Breast epithelium (tissue), 4 donors: ENCODE results near the gene MT1M. TPM values are rescaled to one million over a fixed set of nuclear protein-coding genes. Genes with fewer than 3 reads are reported as not detected.

Experiments
- DNase-seq, 2 donors: peaks; one replicate each; pipeline ENCODE4 v3.0.0-alpha.2; 2019; ENCODE audit warnings: low spot score in 2 of 2
- H3K27ac ChIP-seq, 2 donors: fragments of 200-600 bp; sonication (generic) in 1 of 2; one replicate each; pipeline ENCODE4 v1.5.1; 2016 to 2019; ENCODE audit warnings: mild to moderate bottlenecking in 1 of 2
- H3K27me3 ChIP-seq, 2 donors: fragments of 200-600 bp; sonication (generic) in 1 of 2; one replicate each; pipeline versions ENCODE4 v1.5.1 to v1.6.0; 2017 to 2019; ENCODE audit warnings: control low read depth in 1 of 2, mild to moderate bottlenecking in 1 of 2
- H3K36me3 ChIP-seq: fragments of 200-600 bp; one replicate; pipeline ENCODE4 v1.5.1; 2019
- H3K4me1 ChIP-seq, 2 donors: fragments of 200-600 bp; sonication (generic); one replicate each; pipeline ENCODE4 v1.5.1; 2016 to 2019; ENCODE audit warnings: control low read depth in 1 of 2
- H3K4me3 ChIP-seq, 3 donors: fragments of 200-600 bp; sonication (generic); 1 replicate in 2 of 3; 2 replicates in 1 of 3; pipeline ENCODE4 v1.5.1; 2016 to 2019; ENCODE audit warnings: mild to moderate bottlenecking in 3 of 3, moderate library complexity in 2 of 3
- H3K9me3 ChIP-seq, 2 donors: fragments of 200-600 bp; sonication (generic) in 1 of 2; one replicate each; pipeline ENCODE4 v1.5.1; 2016 to 2019; ENCODE audit warnings: control low read depth in 1 of 2
- POLR2A ChIP-seq: fragments of 450-650 bp; IDR thresholded peaks from one replicate; pipeline ENCODE4 v1.6.1; 2016; ENCODE audit warnings: antibody characterized with exemption, mild to moderate bottlenecking, moderate library complexity
- POLR2AphosphoS5 ChIP-seq, 3 donors: sonication (generic); formaldehyde crosslinking; IDR thresholded peaks; one replicate each; pipeline ENCODE4 v1.6.1; 2017; ENCODE audit warnings: antibody characterized with exemption in 3 of 3
- intact Hi-C: fragments of 100-400 bp; cut with DNase I; formaldehyde crosslinking; loops from one replicate; pipeline ENCODE4 v1.15.1; 2023; ENCODE audit warnings: low total_unique reads
- total RNA-seq, 3 donors: library from RNA; depleted of rRNA; stranded (reverse); fragments of >200 nt; gene quantifications; one replicate each; pipeline ENCODE4 v1.1.0, GENCODE V29; 2016
- TF ChIP-seq, protein P1 (sequence below), 3 donors: fragments of 450-650 bp; IDR thresholded peaks; one replicate each; pipeline ENCODE4 v1.5.1; 2016 to 2017; ENCODE audit warnings: antibody characterized with exemption in 3 of 3, mild to moderate bottlenecking in 3 of 3, moderate library complexity in 3 of 3

MT1M gene
- total RNA-seq, 3 donors from 2014 or later: 42.9 to 120 (median 46.0) TPM

DNA sequence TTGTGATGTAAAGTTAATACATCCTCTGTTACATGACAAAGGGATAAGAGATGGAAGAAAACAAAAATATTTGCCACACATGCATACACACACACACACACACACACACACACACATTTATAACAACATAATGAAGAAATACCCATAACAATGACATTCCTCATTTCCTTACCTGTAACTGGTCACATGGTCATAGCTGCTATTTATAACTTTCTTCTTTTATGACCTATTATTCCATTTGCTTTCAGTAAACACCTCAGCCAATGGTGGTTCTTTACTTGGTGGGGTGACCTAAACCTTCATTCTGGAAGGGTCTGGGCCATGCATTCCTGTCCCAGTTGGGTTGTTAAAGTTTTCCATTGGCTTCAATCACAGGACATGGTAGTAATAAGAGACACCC, 18.8 kb upstream of the MT1M start:
- H3K4me1 ChIP-seq: peaks cover 6 to 12% of the 10 kb centered on the region in 2 donors
- DNase-seq: no peak
- H3K27ac ChIP-seq: no peak overlapping the region
- H3K27me3 ChIP-seq: no peaks in the 10 kb centered on the region
- intact Hi-C loops: no loop called here
- no peak overlapping the region for H3K4me3 ChIP-seq
- TF ChIP-seq POLR2AphosphoS5 (IDR thresholded peaks at IDR 0.05): no peak
- TF ChIP-seq POLR2A: no peak
- TF ChIP-seq, protein P1, sequence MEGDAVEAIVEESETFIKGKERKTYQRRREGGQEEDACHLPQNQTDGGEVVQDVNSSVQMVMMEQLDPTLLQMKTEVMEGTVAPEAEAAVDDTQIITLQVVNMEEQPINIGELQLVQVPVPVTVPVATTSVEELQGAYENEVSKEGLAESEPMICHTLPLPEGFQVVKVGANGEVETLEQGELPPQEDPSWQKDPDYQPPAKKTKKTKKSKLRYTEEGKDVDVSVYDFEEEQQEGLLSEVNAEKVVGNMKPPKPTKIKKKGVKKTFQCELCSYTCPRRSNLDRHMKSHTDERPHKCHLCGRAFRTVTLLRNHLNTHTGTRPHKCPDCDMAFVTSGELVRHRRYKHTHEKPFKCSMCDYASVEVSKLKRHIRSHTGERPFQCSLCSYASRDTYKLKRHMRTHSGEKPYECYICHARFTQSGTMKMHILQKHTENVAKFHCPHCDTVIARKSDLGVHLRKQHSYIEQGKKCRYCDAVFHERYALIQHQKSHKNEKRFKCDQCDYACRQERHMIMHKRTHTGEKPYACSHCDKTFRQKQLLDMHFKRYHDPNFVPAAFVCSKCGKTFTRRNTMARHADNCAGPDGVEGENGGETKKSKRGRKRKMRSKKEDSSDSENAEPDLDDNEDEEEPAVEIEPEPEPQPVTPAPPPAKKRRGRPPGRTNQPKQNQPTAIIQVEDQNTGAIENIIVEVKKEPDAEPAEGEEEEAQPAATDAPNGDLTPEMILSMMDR (IDR thresholded peaks at IDR 0.05): no peak
- H3K9me3 ChIP-seq: no peaks in the 10 kb centered on the region
- no peaks in the 10 kb centered on the region for H3K36me3 ChIP-seq

- H3K9me3 ChIP-seq: no peaks in the 10 kb centered on the region
- no peak overlapping the region for H3K4me3 ChIP-seq
- H3K27ac ChIP-seq: no peak overlapping the region
- no peaks in the 10 kb centered on the region for H3K27me3 ChIP-seq
- no peak for DNase-seq
- peaks cover 6 to 12% of the 10 kb centered on the region in 2 donors for H3K4me1 ChIP-seq
- intact Hi-C loops: no loop called here
- TF ChIP-seq POLR2A (no peak), POLR2AphosphoS5 (IDR thresholded peaks at IDR 0.05) (no peak)
- TF ChIP-seq, protein P1 (IDR thresholded peaks at IDR 0.05): no peak
- H3K36me3 ChIP-seq: no peaks in the 10 kb centered on the region
Measured at GRCh38 chr16:56614549-56614991, 17.9 kb upstream of the MT1M start.

- DNase-seq: no peak
- H3K27me3 ChIP-seq: no peaks in the 10 kb centered on the region
Measured at GRCh38 chr16:56615353-56615752, 17.1 kb upstream of the MT1M start.

DNA sequence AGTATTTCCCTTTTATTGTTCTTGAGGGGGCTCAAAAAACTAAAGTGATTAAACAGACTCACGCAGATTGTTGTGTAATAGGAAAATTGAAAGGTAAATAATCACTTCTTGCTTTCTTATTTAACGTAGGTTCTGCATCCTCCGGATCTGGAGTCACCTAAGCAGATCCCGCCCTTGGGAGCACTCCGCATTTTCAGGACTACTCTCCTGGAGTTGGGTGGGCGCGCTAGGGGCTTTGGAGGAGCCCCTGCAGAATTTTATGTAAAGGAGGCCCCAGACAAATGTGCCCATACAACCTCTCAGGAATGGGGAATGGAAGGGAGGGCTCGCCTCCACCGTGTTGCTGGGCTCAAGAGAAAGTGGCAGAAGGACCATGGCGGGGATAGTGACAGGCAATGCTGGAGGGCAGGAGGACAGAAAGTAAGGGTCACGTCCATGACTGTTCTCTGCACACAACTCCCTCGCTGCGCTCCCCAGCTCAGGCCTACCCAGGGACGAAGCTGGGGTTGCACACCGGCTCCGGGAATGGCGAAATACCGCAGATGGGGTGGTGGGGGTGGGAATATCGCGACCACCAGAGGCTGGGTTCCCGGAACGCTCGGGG, 15.7 kb upstream of the MT1M start:
- no peak for DNase-seq
- no peaks in the 10 kb centered on the region for H3K9me3 ChIP-seq
- no peaks in the 10 kb centered on the region for H3K4me1 ChIP-seq
- H3K27me3 ChIP-seq: no peaks in the 10 kb centered on the region
- peak overlapping the region; percentile 36 to 63 (median 47) for H3K4me3 ChIP-seq
- peak overlapping the region; percentile 71 to 72 for H3K27ac ChIP-seq
- intact Hi-C loops: no loop called here
- no peaks in the 10 kb centered on the region for H3K36me3 ChIP-seq
- TF ChIP-seq POLR2AphosphoS5 (IDR thresholded peaks at IDR 0.05) (no peak), POLR2A (no peak)
- TF ChIP-seq, protein P1 (IDR thresholded peaks at IDR 0.05): no peak

More at GRCh38 chr16:56615353-56615752, 17.1 kb upstream of the MT1M start:
- Histone ChIP-seq H3K27ac (no peak overlapping the region), H3K4me1 (peaks cover 6 to 8% of the 10 kb centered on the region in 2 donors), H3K9me3 (no peaks in the 10 kb centered on the region), H3K36me3 (no peaks in the 10 kb centered on the region), H3K4me3 (no peak overlapping the region)
- intact Hi-C loops: no loop called here
- TF ChIP-seq POLR2A: no peak
- no peak for TF ChIP-seq POLR2AphosphoS5 (IDR thresholded peaks at IDR 0.05)
- TF ChIP-seq, protein P1 (IDR thresholded peaks at IDR 0.05): no peak

DNA sequence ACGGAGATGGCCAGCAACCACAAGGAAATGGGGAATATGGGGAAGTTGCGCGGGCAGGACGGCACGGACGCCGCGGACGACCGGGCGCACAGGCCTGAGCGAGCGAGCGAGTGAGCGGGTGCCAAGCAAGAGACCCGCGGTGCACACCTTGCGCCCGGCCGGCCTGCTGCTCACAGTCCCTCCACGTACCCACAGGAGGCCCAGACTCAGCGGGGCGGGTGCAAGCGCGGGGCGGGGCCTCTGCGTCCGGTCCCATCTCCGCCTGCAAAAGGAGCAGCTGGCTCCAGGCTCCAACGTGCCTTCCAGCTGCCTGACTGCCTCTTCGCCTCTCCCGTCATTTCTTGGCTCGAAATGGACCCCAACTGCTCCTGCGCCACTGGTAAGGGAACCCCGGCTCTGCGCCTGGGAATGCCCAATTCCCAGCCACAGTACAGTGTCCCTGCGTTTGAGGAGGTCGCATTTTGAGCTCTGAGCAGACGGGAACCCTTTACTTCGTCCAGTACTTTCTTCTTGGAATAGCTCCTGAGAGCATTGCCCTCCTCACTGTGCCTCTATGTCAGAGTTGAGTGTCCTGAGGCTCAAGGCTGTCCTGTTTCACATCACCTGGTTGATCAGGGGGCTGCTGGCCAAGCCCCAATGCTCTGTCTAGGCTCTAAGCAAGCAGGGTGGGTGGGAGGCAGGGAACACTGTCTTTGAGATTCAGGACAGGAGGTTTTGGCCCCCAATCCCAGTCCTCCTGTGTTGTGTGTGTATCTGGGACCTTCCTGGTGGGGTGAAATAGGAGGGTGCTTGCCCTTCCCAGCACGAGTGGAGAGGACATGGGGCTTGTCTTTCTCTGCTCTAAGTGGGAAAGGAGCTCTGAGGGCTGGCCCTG, 15.0 kb upstream of the MT1M start:
- Histone ChIP-seq H3K27me3 (no peaks in the 10 kb centered on the region), H3K4me1 (no peaks in the 10 kb centered on the region), H3K36me3 (no peaks in the 10 kb centered on the region), H3K27ac (peak overlapping the region; percentile 71 to 72), H3K4me3 (peak overlapping the region; percentile 36 to 63 (median 47)), H3K9me3 (no peaks in the 10 kb centered on the region)
- TF ChIP-seq, protein P1 (IDR thresholded peaks at IDR 0.05): no peak
- TF ChIP-seq POLR2AphosphoS5 (IDR thresholded peaks at IDR 0.05): peak in 1 of 3 donors; percentile 12
- intact Hi-C loops: no loop called here
- peak; percentile 54 to 65 for DNase-seq
